Activated CD8-positive, alpha-beta memory T cell treated with anti-CD3 and anti-CD28 coated beads, Interleukin-2, amount 10 ng/mL, durations not matched to agents 7 days and 5 days (primary cell): Measurements from ENCODE around the gene SYNPO. TPM values are rescaled to one million over a fixed set of nuclear protein-coding genes. Genes with fewer than 3 reads are reported as not detected.

Source experiments
- ATAC-seq: fragments of 150-1000 bp; cut with Tn5 transposase; one replicate; pipeline ENCODE4 v1.10.0; 2021; ENCODE audit warnings: moderate library complexity
- CTCF ChIA-PET: fragments of 350-600 bp; sonication (Branson Sonifier 250); formaldehyde crosslinking; loops from one replicate; lab custom pipeline; 2021; ENCODE audit warnings: antibody characterized with exemption; lab: Charles Lee
- DNase-seq: peaks from one replicate; pipeline ENCODE4 v3.0.0-alpha.2; 2020
- H3K27ac Mint-ChIP-seq: one replicate; pipeline ENCODE4 v1.8.0; 2021; ENCODE audit warnings: mild to moderate bottlenecking, mixed read lengths
- H3K27me3 Mint-ChIP-seq: one replicate; pipeline ENCODE4 v1.8.0; 2021; ENCODE audit warnings: mixed read lengths
- H3K36me3 Mint-ChIP-seq: one replicate; pipeline ENCODE4 v1.8.0; 2021; ENCODE audit warnings: mild to moderate bottlenecking, mixed read lengths
- H3K4me1 Mint-ChIP-seq: one replicate; pipeline ENCODE4 v1.8.0; 2021; ENCODE audit warnings: mixed read lengths
- H3K4me3 Mint-ChIP-seq: one replicate; pipeline ENCODE4 v1.8.0; 2021; ENCODE audit warnings: mild to moderate bottlenecking, moderate library complexity, mixed read lengths
- H3K9me3 Mint-ChIP-seq: one replicate; pipeline ENCODE4 v1.8.0; 2022; ENCODE audit warnings: low read depth, mixed read lengths
- total RNA-seq, 2 experiments: library from RNA; stranded (reverse); gene quantifications; one replicate each; pipeline ENCODE4 v1.2.3, GENCODE V29; 2021

Gene SYNPO
- total RNA-seq, 2 experiments from 2014 or later = 0.05 to 0.09 TPM

DNA sequence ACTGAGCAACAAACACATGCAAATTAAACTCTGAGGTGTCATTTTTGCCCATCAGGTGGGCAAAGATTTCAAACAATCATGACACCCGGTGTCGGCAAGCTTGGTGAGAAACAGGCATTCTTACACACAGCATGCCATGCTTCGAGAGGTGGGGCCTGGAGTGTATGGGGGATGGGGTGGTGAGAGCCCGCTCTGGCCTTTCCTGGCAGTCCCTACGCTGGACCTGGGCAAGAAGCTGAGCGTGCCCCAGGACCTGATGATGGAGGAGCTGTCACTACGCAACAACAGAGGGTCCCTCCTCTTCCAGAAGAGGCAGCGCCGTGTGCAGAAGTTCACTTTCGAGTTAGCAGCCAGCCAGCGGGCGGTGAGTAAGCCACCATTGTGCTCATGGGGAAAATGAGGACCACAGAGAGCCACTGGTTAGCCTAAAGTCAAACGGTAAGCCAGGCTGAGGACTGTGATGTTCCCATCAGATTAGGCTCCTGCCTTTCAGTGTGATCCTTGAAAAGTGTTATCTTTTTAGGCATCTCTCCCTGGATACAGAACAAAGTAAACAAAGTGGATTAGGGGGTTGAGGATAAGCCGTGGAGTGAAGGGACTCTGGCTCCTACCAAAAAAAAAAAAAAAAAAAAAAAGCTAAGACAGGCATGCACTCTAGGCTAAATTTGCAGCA lies 30.0 kb downstream of the SYNPO start:
- CTCF ChIA-PET = no interaction called here
- ATAC-seq = no peak
- Mint-ChIP-seq H3K27ac (no peak overlapping the region), H3K36me3 (no peaks in the 10 kb centered on the region), H3K4me1 (peaks cover 4% of the 10 kb centered on the region), H3K4me3 (no peak overlapping the region), H3K27me3 (peaks cover 25% of the 10 kb centered on the region), H3K9me3 (no peaks in the 10 kb centered on the region)
- DNase-seq = no peak

DNA sequence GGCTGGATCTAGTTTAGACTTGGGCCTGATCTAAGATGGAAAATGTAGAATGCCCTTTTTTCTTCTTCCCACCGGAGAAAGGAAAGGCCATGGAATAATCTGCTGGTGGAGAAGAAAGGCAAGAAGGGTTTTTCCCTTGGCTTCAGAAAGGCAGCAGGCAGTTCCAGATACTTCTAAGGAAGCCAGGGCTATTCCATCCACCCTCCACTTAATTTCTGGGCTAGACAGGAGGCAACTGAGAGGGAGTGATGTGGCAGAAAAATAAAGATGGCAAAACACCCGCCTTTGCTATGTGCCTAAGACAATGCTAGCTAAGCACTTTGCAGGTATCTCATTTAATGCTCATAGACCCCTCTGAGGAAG lies 30.5 kb downstream of the SYNPO start:
- Mint-ChIP-seq H3K4me1 (peaks cover 4% of the 10 kb centered on the region), H3K27ac (no peak overlapping the region), H3K27me3 (peaks cover 25% of the 10 kb centered on the region), H3K9me3 (no peaks in the 10 kb centered on the region), H3K4me3 (no peak overlapping the region), H3K36me3 (no peaks in the 10 kb centered on the region)
- CTCF ChIA-PET = interaction anchor here (1.0 to 1.1 kb wide), 3 partner anchors 10 to 108 kb away, joined by 3 to 4 read pairs (median 3); partner anchors contain the start of genes MYOZ3 and SMIM3
- DNase-seq (no peak), ATAC-seq (no peak)

DNA sequence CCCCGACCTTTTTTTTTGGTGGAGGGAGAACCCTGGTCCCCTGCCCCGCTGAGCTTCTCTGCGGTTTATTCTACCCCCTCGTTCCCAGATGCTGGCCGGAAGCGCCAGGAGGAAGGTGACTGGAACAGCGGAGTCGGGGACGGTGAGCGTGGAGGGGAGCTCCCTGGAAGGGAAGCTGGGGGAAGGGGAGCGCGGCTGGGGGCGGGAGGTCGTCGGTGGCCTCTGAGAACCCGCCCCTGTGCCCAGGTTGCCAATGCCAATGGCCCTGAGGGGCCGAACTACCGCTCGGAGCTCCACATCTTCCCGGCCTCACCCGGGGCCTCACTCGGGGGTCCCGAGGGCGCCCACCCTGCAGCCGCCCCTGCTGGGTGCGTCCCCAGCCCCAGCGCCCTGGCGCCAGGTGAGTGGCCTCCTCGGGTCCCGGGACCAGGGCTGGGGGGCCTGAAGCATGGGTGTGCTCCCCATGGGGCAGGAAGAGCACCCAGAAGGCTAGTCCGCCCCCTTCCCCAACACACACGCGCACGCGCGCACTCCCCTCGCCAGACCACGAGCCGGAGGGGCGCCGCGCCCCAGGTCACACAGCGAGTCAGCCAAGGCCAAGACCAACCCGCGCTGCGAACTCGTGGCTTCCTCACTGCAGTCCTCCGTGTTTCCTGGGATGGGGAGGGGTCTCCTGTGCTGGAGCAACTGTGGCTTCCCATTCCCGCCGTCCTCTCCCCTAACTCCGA lies 31.2 kb downstream of the SYNPO start:
- peak; percentile 36 for DNase-seq
- CTCF ChIA-PET = interaction anchor here (1.0 to 1.3 kb wide), 4 partner anchors 8 to 107 kb away, joined by 3 to 4 read pairs (median 3); partner anchors contain the start of genes MYOZ3 and SMIM3
- Mint-ChIP-seq H3K27ac (no peak overlapping the region), H3K4me1 (peaks cover 4% of the 10 kb centered on the region), H3K27me3 (peaks cover 25% of the 10 kb centered on the region), H3K9me3 (no peaks in the 10 kb centered on the region), H3K36me3 (no peaks in the 10 kb centered on the region), H3K4me3 (peak overlapping the region; percentile 65)
- peak; percentile 64 for ATAC-seq

DNA sequence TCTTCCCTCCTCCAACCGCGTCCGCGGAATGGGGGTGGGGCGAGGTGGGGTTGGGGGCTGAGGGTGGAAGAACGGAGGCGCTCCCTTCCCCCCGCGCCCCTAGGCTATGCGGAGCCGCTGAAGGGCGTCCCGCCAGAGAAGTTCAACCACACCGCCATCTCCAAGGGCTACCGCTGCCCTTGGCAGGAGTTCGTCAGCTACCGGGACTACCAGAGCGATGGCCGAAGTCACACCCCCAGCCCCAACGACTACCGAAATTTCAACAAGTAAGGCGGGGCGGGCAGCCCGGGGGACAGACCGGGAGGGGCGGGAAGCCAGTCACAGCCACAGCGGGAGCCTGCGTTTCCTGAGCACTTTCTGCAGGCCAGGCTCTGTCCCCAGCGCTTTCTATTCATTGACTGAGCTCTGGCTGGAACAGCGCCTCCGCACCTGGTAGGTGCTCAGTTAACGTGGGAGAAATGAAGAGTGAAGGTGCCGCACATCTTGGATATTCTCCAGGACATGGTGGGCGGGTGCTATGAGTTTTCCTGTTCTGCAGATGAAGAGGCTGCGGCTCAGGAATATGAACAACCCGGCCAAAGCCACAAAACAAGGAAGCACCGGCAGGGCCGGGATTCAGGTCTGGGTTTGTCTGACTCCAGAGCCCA lies 31.9 kb downstream of the SYNPO start:
- Mint-ChIP-seq H3K4me1 (peaks cover 4% of the 10 kb centered on the region), H3K36me3 (no peaks in the 10 kb centered on the region), H3K9me3 (no peaks in the 10 kb centered on the region), H3K27me3 (peaks cover 25% of the 10 kb centered on the region), H3K4me3 (peak overlapping the region; percentile 65), H3K27ac (no peak overlapping the region)
- CTCF ChIA-PET = interaction anchor here (0.9 to 1.3 kb wide), 3 partner anchors 9 to 12 kb away, joined by 3 to 4 read pairs (median 3); partner anchors contain the start of gene MYOZ3
- DNase-seq (peak; percentile 43), ATAC-seq (peak; percentile 62)

DNA sequence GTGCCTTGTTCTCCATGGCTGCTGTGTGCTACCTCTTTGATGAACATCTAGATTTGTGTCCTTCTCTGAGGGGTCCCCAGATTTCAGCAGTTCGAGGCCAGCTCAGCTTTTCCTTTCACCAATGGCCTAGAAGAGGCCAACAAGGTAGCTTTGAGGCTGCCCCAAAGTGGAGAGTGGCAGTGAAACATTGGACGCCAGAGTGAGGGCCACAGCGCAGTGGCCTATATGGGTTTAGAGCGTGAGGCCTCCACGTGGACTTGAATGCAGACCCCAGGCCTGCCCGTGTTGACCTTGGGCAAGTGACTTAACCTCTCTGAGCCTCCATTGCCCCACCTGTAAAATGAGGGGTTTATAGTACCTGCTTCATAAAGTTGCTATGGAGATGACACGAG lies 32.4 kb downstream of the SYNPO start:
- Mint-ChIP-seq H3K36me3 (no peaks in the 10 kb centered on the region), H3K27ac (no peak overlapping the region), H3K27me3 (peaks cover 25% of the 10 kb centered on the region), H3K4me1 (peaks cover 4% of the 10 kb centered on the region), H3K9me3 (no peaks in the 10 kb centered on the region), H3K4me3 (no peak overlapping the region)
- CTCF ChIA-PET = interaction anchor here (0.9 to 1.3 kb wide), 2 partner anchors 10 to 12 kb away, joined by 3 read pairs; no protein-coding TSS in a partner anchor
- ATAC-seq (no peak), DNase-seq (no peak)

DNA sequence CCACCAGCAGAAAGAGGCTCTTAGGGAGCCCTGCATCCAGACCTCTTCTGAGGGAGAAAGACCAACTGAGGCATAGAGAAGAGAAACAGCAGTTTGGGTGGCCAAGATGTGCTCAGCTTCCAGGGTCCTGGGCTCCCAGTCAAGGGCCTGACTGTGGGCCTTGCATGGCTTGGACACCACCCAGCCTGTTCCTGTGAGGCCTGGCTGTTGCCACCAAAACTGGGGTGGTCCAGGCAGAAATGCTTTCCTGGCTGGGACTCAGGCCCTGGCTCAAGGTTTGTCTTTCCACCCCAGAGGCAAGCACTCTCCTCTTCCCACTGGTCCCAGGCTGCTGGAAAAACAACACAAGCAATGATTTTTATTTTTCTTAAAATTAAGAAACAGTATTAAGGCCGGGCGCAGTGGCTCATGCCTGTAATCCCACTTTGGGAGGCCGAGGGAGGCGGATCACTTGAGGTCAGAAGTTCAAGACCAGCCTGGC lies 33.9 kb downstream of the SYNPO start:
- H3K4me1 Mint-ChIP-seq = peaks cover 4% of the 10 kb centered on the region
- H3K27ac Mint-ChIP-seq = no peak overlapping the region
- H3K27me3 Mint-ChIP-seq = peaks cover 25% of the 10 kb centered on the region
- H3K9me3 Mint-ChIP-seq = no peaks in the 10 kb centered on the region
- no peak for ATAC-seq
- DNase-seq = no peak
- H3K36me3 Mint-ChIP-seq = no peaks in the 10 kb centered on the region
- H3K4me3 Mint-ChIP-seq = no peak overlapping the region
- CTCF ChIA-PET = no interaction called here

DNA sequence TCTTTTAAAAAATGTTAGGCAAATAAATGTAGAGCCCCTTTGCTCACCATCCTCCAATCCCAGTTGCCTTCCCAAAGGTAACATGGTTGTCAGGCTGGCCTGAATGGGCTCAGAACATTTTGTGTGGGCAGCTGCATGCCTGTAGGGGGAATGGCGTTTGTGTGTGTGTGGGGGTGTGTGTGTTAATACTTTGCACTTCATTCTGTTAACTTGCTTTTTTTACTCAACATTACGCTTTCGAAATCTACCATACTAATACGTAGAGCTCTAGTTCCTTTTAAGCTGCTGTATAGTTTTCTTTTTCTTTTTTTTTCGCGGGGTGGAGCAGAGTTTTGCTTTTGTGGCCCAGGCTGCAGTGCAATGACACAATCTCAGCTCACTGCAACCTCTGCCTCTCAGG lies 34.6 kb downstream of the SYNPO start:
- CTCF ChIA-PET = interaction anchor here (0.8 kb wide), 1 partner anchor 34 kb away, joined by 3 read pairs; no protein-coding TSS in a partner anchor
- peaks cover 23% of the 10 kb centered on the region for H3K27me3 Mint-ChIP-seq
- no peak for DNase-seq
- no peaks in the 10 kb centered on the region for H3K36me3 Mint-ChIP-seq
- no peaks in the 10 kb centered on the region for H3K9me3 Mint-ChIP-seq
- peaks cover 4% of the 10 kb centered on the region for H3K4me1 Mint-ChIP-seq
- no peak overlapping the region for H3K4me3 Mint-ChIP-seq
- ATAC-seq = no peak
- H3K27ac Mint-ChIP-seq = no peak overlapping the region

DNA sequence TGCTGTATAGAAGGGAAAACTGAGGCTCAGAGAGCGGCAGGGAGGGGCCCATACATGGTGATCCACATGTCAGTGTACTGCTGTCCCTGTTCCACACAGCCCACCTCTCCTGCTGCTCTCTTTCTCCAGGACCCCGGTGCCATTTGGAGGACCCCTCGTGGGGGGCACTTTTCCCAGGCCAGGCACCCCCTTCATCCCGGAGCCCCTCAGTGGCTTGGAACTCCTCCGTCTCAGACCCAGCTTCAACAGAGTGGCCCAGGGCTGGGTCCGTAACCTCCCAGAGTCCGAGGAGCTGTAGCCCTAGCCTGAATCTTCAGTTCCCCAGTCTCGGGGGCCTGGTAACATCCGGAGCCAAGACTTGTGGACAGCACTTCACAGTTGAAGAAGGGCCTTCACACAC lies 36.1 kb downstream of the SYNPO start:
- Mint-ChIP-seq H3K36me3 (no peaks in the 10 kb centered on the region), H3K27ac (no peak overlapping the region), H3K27me3 (peaks cover 8% of the 10 kb centered on the region), H3K4me1 (peaks cover 4% of the 10 kb centered on the region), H3K4me3 (no peak overlapping the region), H3K9me3 (no peaks in the 10 kb centered on the region)
- DNase-seq = no peak
- CTCF ChIA-PET = no interaction called here
- ATAC-seq = no peak

DNA sequence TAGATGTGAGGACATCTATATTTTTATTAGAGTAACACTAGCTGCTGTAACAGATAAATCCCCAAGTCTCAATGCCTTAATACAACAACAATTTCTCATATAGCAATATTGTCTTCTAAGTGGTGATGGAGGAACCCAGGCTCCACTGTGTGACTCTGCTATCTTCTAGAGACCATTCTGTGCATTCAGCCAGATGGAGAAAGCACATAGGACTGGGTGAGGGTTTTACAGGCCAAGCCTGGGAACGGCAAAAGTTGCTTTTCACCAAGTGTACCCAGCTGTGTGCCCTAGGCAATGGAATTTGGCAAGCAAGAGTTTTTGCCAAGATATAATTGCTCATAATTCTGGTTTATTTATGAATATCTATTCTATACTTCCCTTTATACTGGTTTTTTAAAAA lies 48.7 kb downstream of the SYNPO start:
- H3K36me3 Mint-ChIP-seq = peaks cover 28% of the 10 kb centered on the region
- H3K9me3 Mint-ChIP-seq = no peaks in the 10 kb centered on the region
- no peak overlapping the region for H3K4me3 Mint-ChIP-seq
- H3K27me3 Mint-ChIP-seq = no peaks in the 10 kb centered on the region
- H3K27ac Mint-ChIP-seq = no peak overlapping the region
- ATAC-seq (no peak), DNase-seq (no peak)
- CTCF ChIA-PET = no interaction called here
- H3K4me1 Mint-ChIP-seq = no peaks in the 10 kb centered on the region

DNA sequence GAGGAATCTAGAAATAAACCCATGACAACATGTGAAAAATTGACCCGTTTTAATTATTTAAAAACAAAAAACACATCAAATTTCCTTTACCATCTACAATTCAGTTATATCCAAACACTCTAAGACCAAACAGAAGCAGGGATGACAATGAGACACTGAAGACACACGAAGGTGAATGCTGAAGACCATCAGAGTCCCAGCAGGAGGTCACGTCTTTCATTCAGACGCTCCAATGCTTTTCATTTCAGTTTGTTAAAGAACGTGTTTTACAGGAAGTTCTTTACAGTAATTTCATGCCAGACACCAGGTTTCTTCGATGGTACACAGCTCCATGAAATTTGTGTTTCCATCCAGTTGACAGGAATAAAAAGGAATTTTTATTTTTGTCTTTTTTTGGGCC lies 50.3 kb downstream of the SYNPO start:
- Mint-ChIP-seq H3K4me3 (no peak overlapping the region), H3K9me3 (no peaks in the 10 kb centered on the region), H3K27me3 (no peaks in the 10 kb centered on the region), H3K27ac (no peak overlapping the region), H3K4me1 (no peaks in the 10 kb centered on the region), H3K36me3 (peaks cover 39% of the 10 kb centered on the region)
- CTCF ChIA-PET = no interaction called here
- no peak for ATAC-seq
- no peak for DNase-seq

DNA sequence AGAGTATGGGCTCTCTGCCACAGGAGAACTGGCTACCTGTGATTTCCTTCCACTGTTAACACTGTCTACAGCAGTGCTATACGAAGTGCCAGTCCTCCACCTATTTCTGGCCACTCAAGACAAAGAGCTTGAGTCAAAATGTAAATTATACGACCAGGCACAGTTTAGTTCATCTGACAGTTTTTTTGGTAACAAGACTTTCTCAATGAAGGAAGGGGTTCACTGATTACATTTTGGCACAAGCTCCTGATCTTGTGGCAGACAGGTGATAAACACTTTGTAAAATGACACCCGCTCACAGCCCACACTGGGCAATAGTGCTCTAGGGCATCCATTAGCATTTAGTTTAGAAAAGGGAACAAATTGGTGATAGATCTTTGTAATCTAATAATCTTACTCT lies 51.8 kb downstream of the SYNPO start:
- H3K9me3 Mint-ChIP-seq = no peaks in the 10 kb centered on the region
- no peaks in the 10 kb centered on the region for H3K27me3 Mint-ChIP-seq
- ATAC-seq (no peak), DNase-seq (no peak)
- H3K4me1 Mint-ChIP-seq = no peaks in the 10 kb centered on the region
- H3K36me3 Mint-ChIP-seq = peaks cover 45% of the 10 kb centered on the region
- H3K27ac Mint-ChIP-seq = no peak overlapping the region
- H3K4me3 Mint-ChIP-seq = no peak overlapping the region
- CTCF ChIA-PET = no interaction called here

DNA sequence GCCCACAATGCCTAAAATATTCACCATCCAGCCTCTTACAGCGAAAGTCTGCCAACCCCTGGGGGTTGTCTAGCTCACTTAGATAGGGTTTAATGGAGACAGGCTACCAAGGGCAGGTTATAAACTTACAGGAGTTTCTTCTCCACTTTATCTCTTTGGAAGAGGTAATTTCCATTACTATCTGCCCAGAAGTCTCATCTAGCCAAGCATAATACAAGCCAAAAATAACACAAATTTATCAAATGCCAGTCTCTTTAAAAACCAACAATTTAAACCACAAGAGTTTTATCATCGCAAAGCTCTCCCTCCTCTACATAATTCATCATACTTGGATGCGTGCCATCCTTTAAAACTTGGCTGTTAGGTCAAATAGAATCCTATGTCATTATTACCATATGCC lies 54.2 kb downstream of the SYNPO start:
- no peak for ATAC-seq
- CTCF ChIA-PET = no interaction called here
- no peak overlapping the region for H3K27ac Mint-ChIP-seq
- H3K27me3 Mint-ChIP-seq = no peaks in the 10 kb centered on the region
- H3K9me3 Mint-ChIP-seq = no peaks in the 10 kb centered on the region
- H3K4me3 Mint-ChIP-seq = no peak overlapping the region
- peaks cover 2% of the 10 kb centered on the region for H3K4me1 Mint-ChIP-seq
- H3K36me3 Mint-ChIP-seq = peaks cover 43% of the 10 kb centered on the region
- DNase-seq = no peak

DNA sequence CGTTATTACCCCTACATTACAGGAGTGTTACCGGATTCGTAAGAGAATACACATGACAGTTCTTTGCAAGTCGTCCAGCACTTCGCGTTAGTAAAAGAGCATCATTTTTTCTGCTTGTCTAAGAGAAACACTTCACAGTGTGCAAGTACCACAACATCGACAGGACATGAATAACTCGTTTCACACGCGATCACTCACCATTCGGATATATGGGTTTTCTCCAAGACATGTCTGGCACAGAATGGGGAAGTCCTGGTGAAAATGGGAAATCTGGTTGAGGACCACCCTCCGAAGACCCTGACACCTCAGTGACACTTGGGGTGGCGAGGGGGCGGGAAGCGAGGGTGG lies 59.8 kb downstream of the SYNPO start:
- no peak overlapping the region for H3K4me3 Mint-ChIP-seq
- peaks cover 19% of the 10 kb centered on the region for H3K36me3 Mint-ChIP-seq
- ATAC-seq = no peak
- no peaks in the 10 kb centered on the region for H3K9me3 Mint-ChIP-seq
- DNase-seq = no peak
- H3K27me3 Mint-ChIP-seq = no peaks in the 10 kb centered on the region
- CTCF ChIA-PET = interaction anchor here (0.7 to 6.1 kb wide), 31 partner anchors 9 to 552 kb away, joined by 3 to 73 read pairs (median 5); partner anchors contain the start of genes DCTN4, GM2A, IRGM and SMIM3
- H3K4me1 Mint-ChIP-seq = peaks cover 7% of the 10 kb centered on the region
- no peak overlapping the region for H3K27ac Mint-ChIP-seq
